HepG2 (cell line): ENCODE results near the gene WDR83. TPM values are rescaled to one million over a fixed set of nuclear protein-coding genes. Genes with fewer than 3 reads are reported as not detected.

Experiments
- ATF7-NPFF ChIP-seq: sonication (generic); formaldehyde crosslinking; IDR thresholded peaks from 2 replicates; pipeline ENCODE4 v1.8.1; 2023; ENCODE audit warnings: mild to moderate bottlenecking, low read depth, missing genetic modification reagents, moderate library complexity
- FOXA3 ChIP-seq: IDR thresholded peaks from 2 replicates; pipeline ENCODE4 v1.6.1; 2016; ENCODE audit warnings: missing genetic modification reagents, missing compliant biosample characterization
- KMT2B ChIP-seq: IDR thresholded peaks from 2 replicates; pipeline ENCODE4 v1.6.1; 2016; ENCODE audit warnings: missing genetic modification reagents, missing compliant biosample characterization
- MXI1 ChIP-seq: IDR thresholded peaks from 3 replicates; pipeline ENCODE4 v1.6.1; 2012; ENCODE audit warnings: low read depth, low read length, inconsistent platforms, borderline replicate concordance
- NFYC ChIP-seq: IDR thresholded peaks from 2 replicates; pipeline ENCODE4 v1.6.1; 2016; ENCODE audit warnings: missing genetic modification reagents, missing compliant biosample characterization
- RFX1 ChIP-seq: fragments of 450-650 bp; IDR thresholded peaks from 2 replicates; pipeline ENCODE4 v1.6.1; 2017
- SCMH1 ChIP-seq: sonication (generic); formaldehyde crosslinking; IDR thresholded peaks from 2 replicates; pipeline ENCODE4 v1.9.0; 2021; ENCODE audit warnings: missing genetic modification reagents, mild to moderate bottlenecking, borderline replicate concordance
- SIN3A ChIP-seq: IDR thresholded peaks from 2 replicates; pipeline ENCODE4 v1.6.1; 2011; ENCODE audit warnings: low read depth, mild to moderate bottlenecking, control low read depth, low read length, borderline replicate concordance
- SIX1 ChIP-seq: sonication (generic); formaldehyde crosslinking; IDR thresholded peaks from 2 replicates; pipeline ENCODE4 v1.4.0; 2020; ENCODE audit warnings: missing genetic modification reagents, borderline replicate concordance
- ZIK1 ChIP-seq: sonication (generic); formaldehyde crosslinking; IDR thresholded peaks from 2 replicates; pipeline ENCODE4 v1.5.0; 2020; ENCODE audit warnings: mild to moderate bottlenecking, low read depth, missing genetic modification reagents, borderline replicate concordance
- ZNF441 ChIP-seq: sonication (generic); formaldehyde crosslinking; IDR thresholded peaks from 2 replicates; pipeline ENCODE4 v1.7.0; 2021; ENCODE audit warnings: missing genetic modification reagents, borderline replicate concordance
- ZNF446 ChIP-seq: sonication (generic); formaldehyde crosslinking; IDR thresholded peaks from 2 replicates; pipeline ENCODE4 v1.5.0; 2020; ENCODE audit warnings: mild to moderate bottlenecking, missing genetic modification reagents
- ZNF549 ChIP-seq: sonication (generic); formaldehyde crosslinking; IDR thresholded peaks from 2 replicates; pipeline ENCODE4 v1.5.0; 2020; ENCODE audit warnings: missing genetic modification reagents
- ZNF607 ChIP-seq: sonication (generic); formaldehyde crosslinking; IDR thresholded peaks from 2 replicates; pipeline ENCODE4 v1.5.1; 2020; ENCODE audit warnings: missing genetic modification reagents, mild to moderate bottlenecking, borderline replicate concordance
- ZNF737 ChIP-seq: sonication (generic); formaldehyde crosslinking; IDR thresholded peaks from 2 replicates; pipeline ENCODE4 v1.5.0; 2020; ENCODE audit warnings: missing genetic modification reagents, mild to moderate bottlenecking, borderline replicate concordance
- ZSCAN29 ChIP-seq: sonication (generic); formaldehyde crosslinking; conservative IDR thresholded peaks from 2 replicates; pipeline ENCODE4 v1.4.0; 2020; ENCODE audit warnings: mild to moderate bottlenecking, missing genetic modification reagents
- polyA plus RNA-seq, 8 experiments: library from polyadenylated mRNA; depleted of rRNA in 3 of 8; stranded (reverse) in 7 of 8; unstranded in 1 of 8; fragments of >200 nt; fragmentation: Illumina TruSeq in 4 of 8; extraction: Trizol in 4 of 8; gene quantifications; 2 replicates each; pipeline versions ENCODE4 v1.2.1 to v1.2.3, GENCODE V29; 2011 to 2016; ENCODE audit warnings: low read depth in 4 of 8, missing spikeins in 1 of 8, mixed read lengths in 1 of 8; ENCODE audit not compliant: insufficient read depth in 1 of 8
- total RNA-seq, 5 experiments: library from RNA; depleted of rRNA; stranded (reverse); fragments of >200 nt; fragmentation: Illumina TruSeq; extraction: Trizol; gene quantifications; 2 replicates each; pipeline ENCODE4 v1.2.3, GENCODE V29; 2016; ENCODE audit warnings: low read depth in 1 of 5
- TF ChIP-seq, protein P1 (sequence below): sonication (generic); formaldehyde crosslinking; IDR thresholded peaks from 2 replicates; pipeline ENCODE4 v1.9.0; 2021; ENCODE audit warnings: missing genetic modification reagents, mild to moderate bottlenecking, borderline replicate concordance
- TF ChIP-seq, protein P2 (sequence below): sonication (generic); formaldehyde crosslinking; IDR thresholded peaks from 2 replicates; pipeline ENCODE4 v1.4.0; 2020; ENCODE audit warnings: mild to moderate bottlenecking, missing genetic modification reagents
- TF ChIP-seq, protein P3 (sequence below): sonication (generic); formaldehyde crosslinking; IDR thresholded peaks from 2 replicates; pipeline ENCODE4 v1.5.1; 2020; ENCODE audit warnings: mild to moderate bottlenecking, moderate library complexity, missing genetic modification reagents
- TF ChIP-seq, protein P4 (sequence below): sonication (generic); formaldehyde crosslinking; conservative IDR thresholded peaks from 2 replicates; pipeline ENCODE4 v1.4.0; 2020; ENCODE audit warnings: missing genetic modification reagents
- TF ChIP-seq, protein P5 (sequence below): sonication (generic); formaldehyde crosslinking; IDR thresholded peaks from 2 replicates; pipeline ENCODE4 v1.8.1; 2023; ENCODE audit warnings: missing genetic modification reagents, inconsistent platforms, borderline replicate concordance

The WDR83 gene
- total and polyA plus RNA-seq, 2 of the 13 experiments (the other 11 are each of a cell fraction or from before 2014, with no cell fraction given), result 4.5 to 10.7 TPM

DNA sequence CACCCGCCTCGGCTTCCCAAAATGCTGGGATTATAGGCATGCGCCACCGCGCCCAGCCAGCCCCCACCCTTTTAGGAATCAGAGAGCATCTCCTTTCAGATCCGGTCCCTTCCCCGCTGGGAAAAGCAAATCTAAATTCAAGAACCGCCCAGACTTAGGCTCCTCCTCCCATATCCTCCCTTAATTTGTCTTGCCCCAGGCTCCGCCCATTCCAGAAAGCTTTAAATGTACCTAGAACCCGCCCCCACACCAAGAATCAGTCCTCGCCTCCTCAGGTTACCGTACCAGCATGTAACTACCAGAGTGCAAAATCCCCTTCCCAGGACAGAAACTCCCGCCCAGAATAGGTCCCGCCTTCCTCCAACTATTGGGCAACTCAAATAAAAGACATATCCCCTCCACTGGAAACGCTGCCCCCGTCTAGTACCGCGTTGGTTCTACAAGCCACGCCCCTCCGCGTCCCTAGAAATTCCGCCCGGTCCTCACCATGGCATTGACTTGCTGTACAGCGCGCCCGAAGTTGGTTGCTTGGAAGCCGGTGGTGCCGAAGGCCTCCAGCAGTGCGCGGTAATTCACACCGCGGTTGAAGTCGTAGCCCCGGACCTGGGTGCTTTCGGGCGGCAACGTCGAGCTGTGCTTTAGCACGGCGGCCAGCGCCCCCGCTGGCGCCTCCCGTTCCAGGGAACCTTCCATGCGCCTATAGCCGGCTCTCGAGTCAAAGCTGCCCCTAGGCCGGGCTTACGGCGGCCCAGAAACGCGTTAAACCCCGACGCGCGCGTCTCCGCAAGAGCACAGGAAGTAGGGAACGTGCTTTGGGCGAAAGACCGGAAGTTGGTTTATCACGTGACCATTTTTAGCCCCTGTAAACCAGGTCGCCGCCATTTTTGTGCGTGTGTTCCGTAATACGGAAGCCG lies 14.7 kb downstream of the WDR83 start, which contains the start of gene DHPS (continued):
- TF ChIP-seq MXI1 (peak; percentile 77; the same call in 2 of the 3 replicates), RFX1 (no peak), ZNF446 (CRISPR knock-in tag) (0 out of 2 replicates have a peak, but pooled peaks have one; percentile 56), ZSCAN29 (CRISPR knock-in tag) (peak; percentile 49; the same call in 1 of the 2 replicates), SIN3A (peak; percentile 69; the same call in 1 of the 2 replicates), ZIK1 (no peak), ZNF549 (CRISPR knock-in tag) (no peak), ZNF607 (CRISPR knock-in tag) (peak; percentile 79; the same call in 1 of the 2 replicates), ATF7-NPFF (CRISPR knock-in tag) (peak; percentile 78), KMT2B (CRISPR knock-in tag) (no peak), NFYC (peak; percentile 63), SCMH1 (no peak), SIX1 (peak; percentile 8; the same call in 1 of the 2 replicates), ZNF737 (CRISPR knock-in tag) (peak; percentile 84; the same call in 1 of the 2 replicates), FOXA3 (CRISPR knock-in tag) (no peak), ZNF441 (CRISPR knock-in tag) (no peak)
- TF ChIP-seq, protein P1, sequence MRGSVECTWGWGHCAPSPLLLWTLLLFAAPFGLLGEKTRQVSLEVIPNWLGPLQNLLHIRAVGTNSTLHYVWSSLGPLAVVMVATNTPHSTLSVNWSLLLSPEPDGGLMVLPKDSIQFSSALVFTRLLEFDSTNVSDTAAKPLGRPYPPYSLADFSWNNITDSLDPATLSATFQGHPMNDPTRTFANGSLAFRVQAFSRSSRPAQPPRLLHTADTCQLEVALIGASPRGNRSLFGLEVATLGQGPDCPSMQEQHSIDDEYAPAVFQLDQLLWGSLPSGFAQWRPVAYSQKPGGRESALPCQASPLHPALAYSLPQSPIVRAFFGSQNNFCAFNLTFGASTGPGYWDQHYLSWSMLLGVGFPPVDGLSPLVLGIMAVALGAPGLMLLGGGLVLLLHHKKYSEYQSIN (CRISPR knock-in tag), result no peak
- TF ChIP-seq, protein P2, sequence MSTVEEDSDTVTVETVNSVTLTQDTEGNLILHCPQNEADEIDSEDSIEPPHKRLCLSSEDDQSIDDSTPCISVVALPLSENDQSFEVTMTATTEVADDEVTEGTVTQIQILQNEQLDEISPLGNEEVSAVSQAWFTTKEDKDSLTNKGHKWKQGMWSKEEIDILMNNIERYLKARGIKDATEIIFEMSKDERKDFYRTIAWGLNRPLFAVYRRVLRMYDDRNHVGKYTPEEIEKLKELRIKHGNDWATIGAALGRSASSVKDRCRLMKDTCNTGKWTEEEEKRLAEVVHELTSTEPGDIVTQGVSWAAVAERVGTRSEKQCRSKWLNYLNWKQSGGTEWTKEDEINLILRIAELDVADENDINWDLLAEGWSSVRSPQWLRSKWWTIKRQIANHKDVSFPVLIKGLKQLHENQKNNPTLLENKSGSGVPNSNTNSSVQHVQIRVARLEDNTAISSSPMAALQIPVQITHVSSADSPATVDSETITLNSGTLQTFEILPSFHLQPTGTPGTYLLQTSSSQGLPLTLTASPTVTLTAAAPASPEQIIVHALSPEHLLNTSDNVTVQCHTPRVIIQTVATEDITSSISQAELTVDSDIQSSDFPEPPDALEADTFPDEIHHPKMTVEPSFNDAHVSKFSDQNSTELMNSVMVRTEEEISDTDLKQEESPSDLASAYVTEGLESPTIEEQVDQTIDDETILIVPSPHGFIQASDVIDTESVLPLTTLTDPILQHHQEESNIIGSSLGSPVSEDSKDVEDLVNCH (CRISPR knock-in tag), result no peak
- TF ChIP-seq, protein P3, sequence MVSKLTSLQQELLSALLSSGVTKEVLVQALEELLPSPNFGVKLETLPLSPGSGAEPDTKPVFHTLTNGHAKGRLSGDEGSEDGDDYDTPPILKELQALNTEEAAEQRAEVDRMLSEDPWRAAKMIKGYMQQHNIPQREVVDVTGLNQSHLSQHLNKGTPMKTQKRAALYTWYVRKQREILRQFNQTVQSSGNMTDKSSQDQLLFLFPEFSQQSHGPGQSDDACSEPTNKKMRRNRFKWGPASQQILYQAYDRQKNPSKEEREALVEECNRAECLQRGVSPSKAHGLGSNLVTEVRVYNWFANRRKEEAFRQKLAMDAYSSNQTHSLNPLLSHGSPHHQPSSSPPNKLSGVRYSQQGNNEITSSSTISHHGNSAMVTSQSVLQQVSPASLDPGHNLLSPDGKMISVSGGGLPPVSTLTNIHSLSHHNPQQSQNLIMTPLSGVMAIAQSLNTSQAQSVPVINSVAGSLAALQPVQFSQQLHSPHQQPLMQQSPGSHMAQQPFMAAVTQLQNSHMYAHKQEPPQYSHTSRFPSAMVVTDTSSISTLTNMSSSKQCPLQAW (CRISPR knock-in tag), result peak; percentile 61
- TF ChIP-seq, protein P4, sequence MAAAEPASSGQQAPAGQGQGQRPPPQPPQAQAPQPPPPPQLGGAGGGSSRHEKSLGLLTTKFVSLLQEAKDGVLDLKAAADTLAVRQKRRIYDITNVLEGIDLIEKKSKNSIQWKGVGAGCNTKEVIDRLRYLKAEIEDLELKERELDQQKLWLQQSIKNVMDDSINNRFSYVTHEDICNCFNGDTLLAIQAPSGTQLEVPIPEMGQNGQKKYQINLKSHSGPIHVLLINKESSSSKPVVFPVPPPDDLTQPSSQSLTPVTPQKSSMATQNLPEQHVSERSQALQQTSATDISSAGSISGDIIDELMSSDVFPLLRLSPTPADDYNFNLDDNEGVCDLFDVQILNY, result peak; percentile 44; the same call in 1 of the 2 replicates
- TF ChIP-seq, protein P5, sequence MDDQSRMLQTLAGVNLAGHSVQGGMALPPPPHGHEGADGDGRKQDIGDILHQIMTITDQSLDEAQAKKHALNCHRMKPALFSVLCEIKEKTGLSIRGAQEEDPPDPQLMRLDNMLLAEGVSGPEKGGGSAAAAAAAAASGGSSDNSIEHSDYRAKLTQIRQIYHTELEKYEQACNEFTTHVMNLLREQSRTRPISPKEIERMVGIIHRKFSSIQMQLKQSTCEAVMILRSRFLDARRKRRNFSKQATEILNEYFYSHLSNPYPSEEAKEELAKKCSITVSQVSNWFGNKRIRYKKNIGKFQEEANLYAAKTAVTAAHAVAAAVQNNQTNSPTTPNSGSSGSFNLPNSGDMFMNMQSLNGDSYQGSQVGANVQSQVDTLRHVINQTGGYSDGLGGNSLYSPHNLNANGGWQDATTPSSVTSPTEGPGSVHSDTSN (CRISPR knock-in tag), result no peak
